H1 (cell line): ENCODE measurements around the gene COL25A1. TPM values are rescaled to one million over a fixed set of nuclear protein-coding genes. Genes with fewer than 3 reads are reported as not detected.

ENCODE experiments used
- ASH2L ChIP-seq: fragments of 200-600, 300-600 bp; sonication (generic); IDR thresholded peaks from one replicate; pipeline ENCODE4 v1.7.1; 2017; ENCODE audit warnings: low read length
- BRCA1 ChIP-seq: IDR thresholded peaks from 2 replicates; pipeline ENCODE4 v1.6.1; 2012; ENCODE audit warnings: low read depth, low read length, improper control_type of control experiment
- FOSL1 ChIP-seq: IDR thresholded peaks from 2 replicates; pipeline ENCODE4 v1.6.1; 2011; ENCODE audit warnings: mild to moderate bottlenecking, low read depth, low read length, moderate library complexity; ENCODE audit not compliant: insufficient read depth
- RBBP5 ChIP-seq: IDR thresholded peaks from 2 replicates; pipeline ENCODE4 v1.7.1; 2012; ENCODE audit warnings: low read depth, mild to moderate bottlenecking, inconsistent platforms, low read length, moderate library complexity, borderline replicate concordance
- RNF2 ChIP-seq: fragments of 200-900, 300-1000 bp; sonication (generic); IDR thresholded peaks from 2 replicates; pipeline ENCODE4 v1.7.1; 2016; ENCODE audit warnings: borderline replicate concordance, low read depth, mild to moderate bottlenecking, antibody characterized with exemption, low read length; ENCODE audit not compliant: poor library complexity, severe bottlenecking; ENCODE audit errors: missing control alignments
- SIN3A ChIP-seq, 2 experiments: IDR thresholded peaks in 1 of 2; conservative IDR thresholded peaks in 1 of 2; 2 replicates each; pipeline ENCODE4 v1.6.1; 2011 to 2012; ENCODE audit warnings: low read length in 2 of 2, improper control_type of control experiment in 1 of 2, low read depth in 1 of 2, mild to moderate bottlenecking in 1 of 2
- SP4 ChIP-seq: IDR thresholded peaks from 2 replicates; pipeline ENCODE4 v1.6.1; 2012; ENCODE audit warnings: low read length, inconsistent platforms
- TBP ChIP-seq: IDR thresholded peaks from 2 replicates; pipeline ENCODE4 v1.6.1; 2011; ENCODE audit warnings: low read depth, low read length, improper control_type of control experiment
- TEAD4 ChIP-seq: IDR thresholded peaks from 2 replicates; pipeline ENCODE4 v1.6.1; 2012; ENCODE audit warnings: low read depth, low read length, inconsistent platforms, mixed read lengths
- polyA plus RNA-seq, 7 experiments: library from polyadenylated mRNA; depleted of rRNA in 3 of 7; stranded (reverse) in 5 of 7; unstranded in 2 of 7; fragments of >200 nt in 5 of 7; fragments of 200-250 nt in 2 of 7; gene quantifications; 1 replicate in 5 of 7; 2 replicates in 1 of 7; 4 replicates in 1 of 7; pipeline versions ENCODE4 v1.2.1 to v1.2.3, GENCODE V29; 2011 to 2013; ENCODE audit warnings: missing spikeins in 2 of 7, mixed read lengths in 2 of 7
- total RNA-seq: library from RNA; stranded (reverse); fragmentation: NEBNext Ultra II Directional; extraction: Animal tissue kit (Norgen Biotek cat#: 25700); gene quantifications from 2 replicates; pipeline ENCODE4 v1.2.1, GENCODE V29; 2021

Gene COL25A1
- total and polyA plus RNA-seq, 2 of the 8 experiments (the other 6 are each of a cell fraction or from before 2014, with no cell fraction given) = 1.1 to 8.3 TPM

DNA sequence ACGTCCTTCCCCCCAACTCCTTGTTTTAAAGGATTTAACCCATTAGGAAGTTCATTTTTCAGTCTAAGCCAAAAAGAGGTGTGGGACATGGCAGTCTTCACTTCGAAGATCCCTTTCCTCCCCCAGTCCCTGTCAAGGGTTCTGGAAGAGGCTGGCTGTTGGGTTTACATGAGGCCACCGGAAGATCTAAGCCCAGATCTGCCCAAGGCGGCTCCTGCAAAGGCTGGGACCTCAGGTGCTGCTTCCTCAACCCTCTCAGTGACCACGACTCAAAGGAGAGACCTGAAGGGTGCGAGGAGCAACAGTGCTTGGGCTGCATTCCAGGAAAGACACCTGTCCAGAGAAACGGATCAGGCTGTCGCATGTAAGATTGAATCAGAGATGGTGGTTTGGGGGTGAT is 516.1 kb downstream of the COL25A1 start (continued):
- TF ChIP-seq TEAD4 (no peak), SP4 (no peak), TBP (no peak), FOSL1 (no peak), SIN3A (conservative IDR thresholded peaks at IDR 0.05 in 1 of 2, IDR thresholded peaks at IDR 0.05 in 1 of 2; ENCODE audit: low read depth in 1 of 2, low read length in 2 of 2) (no peak), RNF2 (no peak), BRCA1 (no peak), ASH2L (no peak), RBBP5 (no peak)
